Heart left ventricle (tissue), 13 donors: ENCODE data around the gene SIVA1.

ENCODE experiments used
- POLR2A ChIP-seq, 2 donors: fragments of 450-650 bp; IDR thresholded peaks; one replicate each; pipeline ENCODE4 v1.6.1; 2017; ENCODE audit warnings: antibody characterized with exemption in 2 of 2, mild to moderate bottlenecking in 2 of 2, moderate library complexity in 2 of 2
- TF ChIP-seq, protein P1 (sequence below), 12 donors: fragments of 200-600 bp; sonication (generic) in 4 of 12; IDR thresholded peaks; one replicate each; pipeline versions ENCODE4 v1.5.0 to v1.8.0; 2018 to 2022; ENCODE audit warnings: antibody characterized with exemption in 12 of 12, mild to moderate bottlenecking in 5 of 12
- donor health status: ischemic (EF 13 %, LVEDD 7.1; RV severe dilation, severe dysfunction).
- donor health status: DM: no; HTN: yes; CAD: no.
- donor health status: DM: no; HTN: no; CAD: no.
- donor health status: ischemic (EF 25% LVEDD 6.9; RV normal size, moderate dysfunction).
- donor health status: ischemic (EF 25% LVEDD 5.7; RV mildly dilated, moderate dysfunction).
- donor health status: ischemic (EF 35%, LVEDD 5.7; RV mildly dilated, moderate dysfunction).
- donor health status: nonischemic (EF 11% LVEDD 7.7; RV severe dilation, severe dysfunction).
- donor health status: DM: yes; HTN: yes; CAD: no.
- donor health status: PGD.
- donor health status: ischemic (EF 29% LVEDD 5.4; RV normal size, mild dysfunction).
- donor health status: nonischemic (EF 23%, LVEDD 6.1; RV moderate dilation, normal function).

DNA sequence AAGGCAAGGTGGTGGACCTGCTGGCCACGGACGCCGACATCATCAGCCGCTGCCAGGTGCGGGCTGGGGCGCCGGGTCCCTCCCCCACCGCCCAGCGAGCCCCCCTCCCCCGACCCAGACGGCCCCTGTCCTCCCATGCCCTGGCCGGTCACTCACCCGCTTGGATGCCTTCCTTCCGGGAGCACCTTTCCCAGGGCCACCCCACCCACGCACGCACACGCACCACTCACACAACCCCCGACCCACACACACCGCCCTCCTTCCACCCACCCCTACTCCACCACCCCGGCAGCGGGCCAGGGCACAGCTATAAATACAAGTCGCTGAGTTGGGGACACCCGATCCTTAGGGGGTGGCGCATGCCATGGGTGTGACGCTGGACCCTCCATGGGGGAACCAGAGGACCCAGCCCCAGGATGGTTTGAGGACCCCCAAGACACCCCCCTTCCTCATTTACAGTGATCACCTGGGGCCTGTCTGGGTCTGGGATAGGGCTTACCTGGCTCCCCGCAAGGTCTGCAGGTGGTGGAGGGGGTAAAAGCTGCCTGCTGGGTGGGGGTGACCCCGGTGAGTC lies 28.5 kb upstream of the SIVA1 start:
- TF ChIP-seq, protein P1, sequence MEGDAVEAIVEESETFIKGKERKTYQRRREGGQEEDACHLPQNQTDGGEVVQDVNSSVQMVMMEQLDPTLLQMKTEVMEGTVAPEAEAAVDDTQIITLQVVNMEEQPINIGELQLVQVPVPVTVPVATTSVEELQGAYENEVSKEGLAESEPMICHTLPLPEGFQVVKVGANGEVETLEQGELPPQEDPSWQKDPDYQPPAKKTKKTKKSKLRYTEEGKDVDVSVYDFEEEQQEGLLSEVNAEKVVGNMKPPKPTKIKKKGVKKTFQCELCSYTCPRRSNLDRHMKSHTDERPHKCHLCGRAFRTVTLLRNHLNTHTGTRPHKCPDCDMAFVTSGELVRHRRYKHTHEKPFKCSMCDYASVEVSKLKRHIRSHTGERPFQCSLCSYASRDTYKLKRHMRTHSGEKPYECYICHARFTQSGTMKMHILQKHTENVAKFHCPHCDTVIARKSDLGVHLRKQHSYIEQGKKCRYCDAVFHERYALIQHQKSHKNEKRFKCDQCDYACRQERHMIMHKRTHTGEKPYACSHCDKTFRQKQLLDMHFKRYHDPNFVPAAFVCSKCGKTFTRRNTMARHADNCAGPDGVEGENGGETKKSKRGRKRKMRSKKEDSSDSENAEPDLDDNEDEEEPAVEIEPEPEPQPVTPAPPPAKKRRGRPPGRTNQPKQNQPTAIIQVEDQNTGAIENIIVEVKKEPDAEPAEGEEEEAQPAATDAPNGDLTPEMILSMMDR (IDR thresholded peaks at IDR 0.05), result no peak
- TF ChIP-seq POLR2A (IDR thresholded peaks at IDR 0.05), result no peak
